H1 (cell line): ENCODE measurements around the gene SIGLEC11. TPM values are rescaled to one million over a fixed set of nuclear protein-coding genes. Genes with fewer than 3 reads are reported as not detected.

Experiments
- ASH2L ChIP-seq: fragments of 200-600, 300-600 bp; sonication (generic); IDR thresholded peaks from one replicate; pipeline ENCODE4 v1.7.1; 2017; ENCODE audit warnings: low read length
- CBX5 ChIP-seq: fragments of 300-800, 300-1000 bp; sonication (generic); IDR thresholded peaks from 2 replicates; pipeline ENCODE4 v1.7.1; 2016; ENCODE audit warnings: antibody characterized with exemption, low read length, low read depth
- CHD2 ChIP-seq: IDR thresholded peaks from 2 replicates; pipeline ENCODE4 v1.6.1; 2012; ENCODE audit warnings: low read length, improper control_type of control experiment
- E2F6 ChIP-seq: IDR thresholded peaks from 2 replicates; pipeline ENCODE4 v1.6.1; 2012; ENCODE audit warnings: inconsistent platforms
- EP300 ChIP-seq, 2 experiments: IDR thresholded peaks; 1 replicate in 1 of 2; 2 replicates in 1 of 2; pipeline ENCODE4 v1.6.1; 2011 to 2012; ENCODE audit warnings: low read depth in 2 of 2, low read length in 2 of 2, mild to moderate bottlenecking in 2 of 2, borderline replicate concordance in 1 of 2, inconsistent platforms in 1 of 2, moderate library complexity in 1 of 2
- GTF2F1 ChIP-seq: IDR thresholded peaks from 2 replicates; pipeline ENCODE4 v1.6.1; 2012; ENCODE audit warnings: low read depth, low read length, improper control_type of control experiment, borderline replicate concordance
- KDM4A ChIP-seq: IDR thresholded peaks from one replicate; pipeline ENCODE4 v1.7.1; 2012; ENCODE audit warnings: low read depth, mild to moderate bottlenecking, moderate library complexity, low read length, inconsistent platforms; ENCODE audit not compliant: severe bottlenecking
- NRF1 ChIP-seq: IDR thresholded peaks from 2 replicates; pipeline ENCODE4 v1.6.1; 2011; ENCODE audit warnings: mild to moderate bottlenecking, low read depth, low read length, improper control_type of control experiment
- POLR2A ChIP-seq, 2 experiments: IDR thresholded peaks; 1 replicate in 1 of 2; 2 replicates in 1 of 2; pipeline ENCODE4 v1.6.1; 2011; ENCODE audit warnings: low read depth in 2 of 2, low read length in 2 of 2, mild to moderate bottlenecking in 2 of 2; ENCODE audit errors: control extremely low read depth in 1 of 2
- POLR2AphosphoS5 ChIP-seq: IDR thresholded peaks from 2 replicates; pipeline ENCODE4 v1.6.1; 2011; ENCODE audit warnings: low read depth, low read length
- SIN3A ChIP-seq, 2 experiments: IDR thresholded peaks in 1 of 2; conservative IDR thresholded peaks in 1 of 2; 2 replicates each; pipeline ENCODE4 v1.6.1; 2011 to 2012; ENCODE audit warnings: low read length in 2 of 2, improper control_type of control experiment in 1 of 2, low read depth in 1 of 2, mild to moderate bottlenecking in 1 of 2
- TAF1 ChIP-seq: IDR thresholded peaks from 2 replicates; pipeline ENCODE4 v1.6.1; 2011; ENCODE audit warnings: mild to moderate bottlenecking, low read depth, low read length
- TAF7 ChIP-seq: optimal IDR thresholded peaks from 2 replicates; pipeline ENCODE3; 2011; ENCODE audit warnings: low read depth, mild to moderate bottlenecking, inconsistent platforms, low read length, moderate library complexity, borderline replicate concordance
- TBP ChIP-seq: IDR thresholded peaks from 2 replicates; pipeline ENCODE4 v1.6.1; 2011; ENCODE audit warnings: low read depth, low read length, improper control_type of control experiment
- YY1 ChIP-seq: IDR thresholded peaks from 2 replicates; pipeline ENCODE4 v1.6.1; 2011; ENCODE audit warnings: low read depth, mild to moderate bottlenecking, low read length
- polyA plus RNA-seq, 7 experiments: library from polyadenylated mRNA; depleted of rRNA in 3 of 7; stranded (reverse) in 5 of 7; unstranded in 2 of 7; fragments of >200 nt in 5 of 7; fragments of 200-250 nt in 2 of 7; gene quantifications; 1 replicate in 5 of 7; 2 replicates in 1 of 7; 4 replicates in 1 of 7; pipeline versions ENCODE4 v1.2.1 to v1.2.3, GENCODE V29; 2011 to 2013; ENCODE audit warnings: missing spikeins in 2 of 7, mixed read lengths in 2 of 7
- total RNA-seq: library from RNA; stranded (reverse); fragmentation: NEBNext Ultra II Directional; extraction: Animal tissue kit (Norgen Biotek cat#: 25700); gene quantifications from 2 replicates; pipeline ENCODE4 v1.2.1, GENCODE V29; 2021

The SIGLEC11 gene
- total and polyA plus RNA-seq, 2 of the 8 experiments (the other 6 are each of a cell fraction or from before 2014, with no cell fraction given) = 0.18 TPM; not detected in 1

- TF ChIP-seq NRF1 (peak; percentile 90), TBP (peak; percentile 92), TAF1 (peak; percentile 81), POLR2A (IDR thresholded peaks at IDR 0.05; ENCODE audit: control extremely low read depth in 1 of 2, low read depth in 2 of 2, low read length in 2 of 2) (peak in 1 of 2 experiments; percentile 92; a peak in 2 of 3 replicates), YY1 (peak; percentile 39; the same call in 1 of the 2 replicates), ASH2L (no peak), CHD2 (no peak), E2F6 (peak; percentile 100), CBX5 (no peak), POLR2AphosphoS5 (peak; percentile 63; the same call in 1 of the 2 replicates), SIN3A (conservative IDR thresholded peaks at IDR 0.05 in 1 of 2, IDR thresholded peaks at IDR 0.05 in 1 of 2; ENCODE audit: low read depth in 1 of 2, low read length in 2 of 2) (0 out of 4 replicates have a peak, but pooled peaks of 1 of the 2 experiments have one; percentile 16), GTF2F1 (peak; percentile 36; the same call in 1 of the 2 replicates), EP300 (IDR thresholded peaks at IDR 0.05; ENCODE audit: borderline replicate concordance in 1 of 2, low read depth in 2 of 2, low read length in 2 of 2) (0 out of 3 replicates have a peak, but pooled peaks of 1 of the 2 experiments have one; percentile 8), TAF7 (peak; percentile 92), KDM4A (peak; percentile 82)
Observed at GRCh38 chr19:49929121-49929610, 31.8 kb downstream of the SIGLEC11 start, which contains the start of the genes ATF5 and NUP62 (continued).
